Progenitor cell of endocrine pancreas (in vitro differentiated cells): ENCODE data around the gene CMTR1. TPM values are rescaled to one million over a fixed set of nuclear protein-coding genes. Genes with fewer than 3 reads are reported as not detected.

ENCODE experiments used
- DNase-seq: peaks from one replicate; pipeline ENCODE4 v3.0.0; 2021; ENCODE audit warnings: low spot score; ENCODE audit not compliant: unreplicated experiment
- H3K27ac Mint-ChIP-seq: 2 replicates; pipeline ENCODE4 v1.8.0; 2021; ENCODE audit warnings: mild to moderate bottlenecking, moderate library complexity, mixed read lengths
- H3K27me3 Mint-ChIP-seq: 2 replicates; pipeline ENCODE4 v1.8.0; 2021; ENCODE audit warnings: mixed read lengths
- H3K36me3 Mint-ChIP-seq: 2 replicates; pipeline ENCODE4 v1.8.0; 2022; ENCODE audit warnings: mixed read lengths; ENCODE audit not compliant: insufficient read depth
- H3K4me1 Mint-ChIP-seq: 2 replicates; pipeline ENCODE4 v1.8.0; 2021; ENCODE audit warnings: low read depth, mixed read lengths
- H3K4me3 Mint-ChIP-seq: 2 replicates; pipeline ENCODE4 v1.8.0; 2021; ENCODE audit warnings: low read depth, mild to moderate bottlenecking, moderate library complexity, mixed read lengths
- H3K9me3 Mint-ChIP-seq: 2 replicates; pipeline ENCODE4 v1.8.0; 2021; ENCODE audit warnings: low read depth, mixed read lengths
- CTCF ChIP-seq: fragments of 200-600 bp; sonication (generic); IDR thresholded peaks from one replicate; pipeline ENCODE4 v1.5.0; 2021; ENCODE audit warnings: antibody characterized with exemption, mild to moderate bottlenecking; ENCODE audit not compliant: unreplicated experiment
- total RNA-seq: library from RNA; stranded (reverse); gene quantifications from 2 replicates; pipeline ENCODE4 v1.2.1, GENCODE V29; 2021

The CMTR1 gene
- total RNA-seq, 1 donor from 2014 or later = 48.0 TPM

DNA sequence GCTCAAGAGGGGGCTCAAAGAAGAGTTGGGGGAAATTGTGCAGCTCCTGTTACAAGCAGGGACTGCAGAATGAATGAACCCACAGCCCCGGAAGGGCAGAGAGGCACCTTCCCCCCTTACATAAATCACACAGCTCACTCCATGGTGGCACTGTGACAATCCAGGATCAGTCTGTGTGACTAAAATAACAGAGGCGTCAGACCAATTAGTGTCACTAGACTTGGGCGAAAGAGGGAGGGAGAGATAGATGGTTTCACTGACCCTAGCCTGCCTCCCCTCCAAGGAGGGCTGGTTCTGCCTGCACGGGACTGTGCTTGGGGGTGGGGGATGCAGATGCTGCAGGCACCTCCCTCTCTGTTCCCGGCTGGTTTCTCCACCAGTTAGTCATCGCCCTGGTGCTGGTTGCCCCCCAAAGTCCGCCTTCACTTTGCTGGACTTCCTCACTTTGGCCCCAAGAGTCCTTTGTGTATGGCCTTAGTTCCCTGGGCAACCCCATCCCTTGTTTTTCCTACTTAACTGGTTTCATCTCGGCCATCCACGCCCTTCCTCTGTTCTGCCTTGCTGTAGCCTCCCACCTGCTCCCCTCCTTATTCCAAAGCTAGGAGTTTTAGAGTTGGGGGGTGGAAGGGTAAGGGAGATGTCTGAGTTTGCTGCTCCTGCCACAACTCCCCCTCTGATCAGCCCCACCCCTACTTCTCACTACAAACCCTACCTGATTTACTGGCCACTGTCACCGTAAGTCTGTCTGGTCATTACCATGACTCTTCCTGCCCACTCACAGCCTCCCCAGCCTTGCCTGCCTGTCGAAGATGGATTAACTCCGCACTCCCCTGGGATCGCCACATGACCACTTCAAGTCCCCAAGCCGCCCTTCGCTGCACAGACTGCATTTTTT, 48.9 kb downstream of the CMTR1 start:
- peak overlapping the region; percentile 6 for H3K27ac Mint-ChIP-seq
- TF ChIP-seq CTCF = no peak
- H3K9me3 Mint-ChIP-seq = no peaks in the 10 kb centered on the region
- no peak for DNase-seq
- no peaks in the 10 kb centered on the region for H3K4me1 Mint-ChIP-seq
- H3K4me3 Mint-ChIP-seq = no peak overlapping the region
- H3K36me3 Mint-ChIP-seq = peaks cover 11% of the 10 kb centered on the region
- H3K27me3 Mint-ChIP-seq = no peaks in the 10 kb centered on the region

DNA sequence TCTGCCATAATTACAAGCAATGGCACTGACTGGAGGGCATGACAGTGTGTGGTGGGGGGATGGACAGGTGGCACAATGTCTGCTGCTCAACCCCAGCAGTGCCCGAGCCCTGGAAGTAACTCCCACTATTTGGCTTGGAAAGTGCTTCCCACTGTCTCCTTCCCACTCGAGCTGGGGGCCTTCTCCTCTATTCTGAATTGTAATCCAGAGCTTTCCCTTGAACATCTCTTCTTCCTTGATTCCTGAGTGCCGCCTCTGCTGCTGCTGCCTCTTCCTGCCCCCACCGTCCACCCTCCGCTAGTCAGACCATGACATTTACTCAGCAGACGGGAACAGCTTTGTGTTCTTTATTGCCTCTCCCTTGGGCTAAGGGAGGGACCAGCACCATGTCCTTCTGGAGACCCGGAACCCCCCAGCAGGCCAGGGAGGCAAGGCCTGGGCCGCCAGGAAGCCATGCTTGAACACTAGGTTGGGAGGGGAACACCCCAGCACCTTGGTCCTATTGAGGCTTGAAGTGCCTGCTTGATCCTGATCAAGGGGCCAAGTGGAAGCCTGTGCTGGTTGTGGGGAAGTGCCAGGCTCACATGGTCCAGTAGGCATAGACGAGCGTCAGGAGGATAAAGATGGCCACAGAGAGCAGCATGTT, 49.7 kb downstream of the CMTR1 start:
- no peak for TF ChIP-seq CTCF
- peaks cover 9% of the 10 kb centered on the region for H3K36me3 Mint-ChIP-seq
- no peaks in the 10 kb centered on the region for H3K4me1 Mint-ChIP-seq
- H3K9me3 Mint-ChIP-seq = no peaks in the 10 kb centered on the region
- no peak for DNase-seq
- H3K27ac Mint-ChIP-seq = peak overlapping the region; percentile 6
- H3K4me3 Mint-ChIP-seq = no peak overlapping the region
- H3K27me3 Mint-ChIP-seq = no peaks in the 10 kb centered on the region

GRCh38 chr6:37483252-37483901, 50.4 kb downstream of the CMTR1 start:
- peaks cover 6% of the 10 kb centered on the region for H3K36me3 Mint-ChIP-seq
- H3K4me3 Mint-ChIP-seq = no peak overlapping the region
- TF ChIP-seq CTCF = no peak
- DNase-seq = no peak
- no peaks in the 10 kb centered on the region for H3K27me3 Mint-ChIP-seq
- H3K4me1 Mint-ChIP-seq = no peaks in the 10 kb centered on the region
- H3K9me3 Mint-ChIP-seq = no peaks in the 10 kb centered on the region
- H3K27ac Mint-ChIP-seq = no peak overlapping the region

DNA sequence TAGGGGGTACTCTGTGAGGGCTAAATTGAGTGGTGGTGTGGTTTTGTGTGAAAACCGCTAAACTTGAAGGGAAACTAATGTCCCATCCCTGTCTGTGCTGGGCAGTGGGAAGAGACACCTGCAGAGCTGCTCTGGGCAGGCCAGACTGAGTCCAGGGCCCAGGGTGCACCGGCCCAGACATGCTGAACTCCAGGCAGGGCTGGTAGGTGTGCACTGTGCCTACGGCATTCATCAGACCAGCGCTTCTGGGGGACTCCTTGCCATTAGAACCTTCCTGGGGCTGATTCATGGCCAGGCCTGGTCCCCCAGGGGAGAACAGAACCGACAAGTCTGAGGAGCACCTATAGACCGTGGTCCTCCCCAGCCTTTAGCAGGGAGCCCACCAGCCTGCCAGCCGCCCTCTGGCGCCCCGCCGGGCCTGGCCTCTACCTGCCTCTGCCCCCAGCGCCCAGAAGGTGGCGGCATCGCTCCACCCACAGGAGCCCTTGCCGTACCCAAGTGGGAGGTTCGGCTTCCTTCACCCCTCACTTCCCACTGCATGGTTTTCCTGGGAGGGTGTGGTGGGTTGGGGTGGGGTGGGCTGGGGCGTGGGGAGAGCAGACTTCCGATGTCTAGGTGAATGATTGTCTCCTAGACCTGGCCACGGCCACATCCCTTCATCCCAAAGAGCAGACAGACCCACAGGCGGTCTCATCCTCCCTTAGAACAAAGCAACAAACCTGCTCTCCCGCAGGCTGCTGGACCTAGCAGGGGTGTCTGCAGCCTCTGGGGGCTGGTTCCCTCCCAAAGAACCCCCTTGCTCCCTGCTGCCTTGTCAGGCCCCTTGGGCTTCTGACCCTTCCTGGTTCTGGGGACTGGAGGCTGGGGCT, 51.1 kb downstream of the CMTR1 start:
- H3K27me3 Mint-ChIP-seq = no peaks in the 10 kb centered on the region
- no peak overlapping the region for H3K4me3 Mint-ChIP-seq
- peaks cover 6% of the 10 kb centered on the region for H3K36me3 Mint-ChIP-seq
- no peak overlapping the region for H3K27ac Mint-ChIP-seq
- TF ChIP-seq CTCF = peak; percentile 85
- no peaks in the 10 kb centered on the region for H3K4me1 Mint-ChIP-seq
- DNase-seq = peak; percentile 68
- H3K9me3 Mint-ChIP-seq = no peaks in the 10 kb centered on the region
